K562 (cell line): Measurements from ENCODE around the gene CAMK1D.

Experiments
- ARHGAP35 ChIP-seq: fragments of 450-650 bp; IDR thresholded peaks from 2 replicates; pipeline ENCODE4 v1.6.1; 2018; ENCODE audit not compliant: partially characterized antibody
- ATF6 ChIP-seq: sonication (generic); formaldehyde crosslinking; IDR thresholded peaks from 2 replicates; pipeline ENCODE4 v1.4.0; 2020; ENCODE audit warnings: mild to moderate bottlenecking, missing genetic modification reagents
- ETV6 ChIP-seq, 3 experiments: fragments of 150-350 bp in 1 of 3; sonication (generic) in 1 of 3; formaldehyde crosslinking in 1 of 3; IDR thresholded peaks; 2 replicates each; pipeline versions ENCODE4 v1.6.1 to v1.8.0; 2014 to 2022; ENCODE audit warnings: borderline replicate concordance in 2 of 3, low read depth in 2 of 3, antibody characterized with exemption in 1 of 3, low read length in 1 of 3, mild to moderate bottlenecking in 1 of 3, missing genetic modification reagents in 1 of 3
- HNRNPL ChIP-seq: fragments of 200-400 bp; formaldehyde crosslinking; IDR thresholded peaks from 2 replicates; pipeline ENCODE4 v1.6.1; 2017; ENCODE audit warnings: low read depth, mild to moderate bottlenecking, low read length
- JUND ChIP-seq, 2 experiments: IDR thresholded peaks; 2 replicates in 1 of 2; 3 replicates in 1 of 2; pipeline ENCODE4 v1.6.1; 2011; ENCODE audit warnings: borderline replicate concordance in 2 of 2, low read depth in 2 of 2, low read length in 2 of 2, improper control_type of control experiment in 1 of 2, missing biosample characterization in 1 of 2, missing genetic modification characterization in 1 of 2, missing genetic modification reagents in 1 of 2
- SAFB ChIP-seq: fragments of 200-400 bp; formaldehyde crosslinking; IDR thresholded peaks from 2 replicates; pipeline ENCODE4 v1.6.1; 2017; ENCODE audit warnings: low read depth, low read length, borderline replicate concordance
- TCF7L2 ChIP-seq: fragments of 150-350 bp; IDR thresholded peaks from 2 replicates; pipeline ENCODE4 v1.6.1; 2016; ENCODE audit warnings: low read depth, mild to moderate bottlenecking, low read length, moderate library complexity
- TRIM24 ChIP-seq, 2 experiments: fragments of 450-650 bp; IDR thresholded peaks; 2 replicates each; pipeline ENCODE4 v1.6.1; 2016
- ZBTB7A ChIP-seq: IDR thresholded peaks from 2 replicates; pipeline ENCODE4 v1.6.1; 2011; ENCODE audit warnings: low read depth, mild to moderate bottlenecking, low read length, moderate library complexity, borderline replicate concordance; ENCODE audit not compliant: control insufficient read depth

GRCh38 chr10:12509794-12510100, 160.4 kb downstream of the CAMK1D start:
- TF ChIP-seq HNRNPL, result no peak
- no peak for TF ChIP-seq ETV6 (IDR thresholded peaks at IDR 0.05; ENCODE audit: borderline replicate concordance in 1 of 2, low read depth in 2 of 2, low read length in 1 of 2)
- no peak for TF ChIP-seq ETV6 (CRISPR knock-in tag; IDR thresholded peaks at IDR 0.05; ENCODE audit: borderline replicate concordance)
- TF ChIP-seq ARHGAP35, result no peak
- TF ChIP-seq ATF6, result no peak
- no peak for TF ChIP-seq ZBTB7A
- no peak for TF ChIP-seq TCF7L2
- TF ChIP-seq JUND (IDR thresholded peaks at IDR 0.05; ENCODE audit: borderline replicate concordance, low read depth, low read length), result no peak
- no peak for TF ChIP-seq JUND (tag; IDR thresholded peaks at IDR 0.05; ENCODE audit: borderline replicate concordance, low read depth, low read length)
- no peak for TF ChIP-seq TRIM24 (IDR thresholded peaks at IDR 0.05)
- no peak for TF ChIP-seq SAFB
